Measurements from ENCODE around the gene BTBD8. TPM values are rescaled to one million over a fixed set of nuclear protein-coding genes. Genes with fewer than 3 reads are reported as not detected.

Gene BTBD8
- polyA plus RNA-seq, 12 donors = 1.9 to 4.4 (median 3.1) TPM; not detected in 1

DNA sequence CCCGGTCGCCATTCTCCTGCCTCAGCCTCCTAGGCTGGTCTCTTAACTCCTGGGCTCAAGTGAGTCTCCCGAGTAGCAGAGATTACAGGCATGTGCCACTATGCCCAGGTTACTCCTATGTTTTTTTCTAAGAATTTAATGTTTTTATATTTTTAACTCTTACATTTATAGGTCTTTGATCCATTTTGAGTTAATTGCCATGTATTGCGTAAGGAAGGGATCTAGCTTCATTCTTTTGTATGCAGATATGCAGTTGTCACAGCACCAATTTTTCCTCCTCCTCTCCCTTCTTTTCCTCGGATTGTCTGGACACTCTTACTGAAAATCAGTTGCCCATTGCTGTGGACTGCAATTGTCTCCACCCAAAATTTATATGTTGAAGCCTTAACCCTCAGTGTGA is 11.5 kb downstream of the BTBD8 start:
- DNase-seq = no peak

DNA sequence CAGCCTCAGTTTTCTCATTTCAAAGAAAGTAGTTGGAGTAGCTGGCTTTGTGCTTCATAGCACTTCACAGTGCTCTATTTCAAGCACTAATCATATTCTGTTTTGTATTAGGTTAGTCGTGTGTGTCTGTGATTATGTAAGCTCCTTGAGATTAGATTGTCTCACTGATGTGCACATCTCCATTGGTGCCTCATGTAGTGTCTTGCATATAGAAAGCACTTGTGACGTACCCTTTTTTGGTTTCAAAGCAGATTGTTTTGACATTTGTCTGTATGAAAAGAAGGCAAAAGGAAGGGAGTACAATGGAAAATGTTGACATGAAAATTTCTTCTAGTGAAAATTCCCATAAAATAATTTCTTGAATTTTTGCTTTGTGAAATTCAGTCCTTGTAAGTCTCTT is 13.9 kb downstream of the BTBD8 start:
- DNase-seq = no peak

DNA sequence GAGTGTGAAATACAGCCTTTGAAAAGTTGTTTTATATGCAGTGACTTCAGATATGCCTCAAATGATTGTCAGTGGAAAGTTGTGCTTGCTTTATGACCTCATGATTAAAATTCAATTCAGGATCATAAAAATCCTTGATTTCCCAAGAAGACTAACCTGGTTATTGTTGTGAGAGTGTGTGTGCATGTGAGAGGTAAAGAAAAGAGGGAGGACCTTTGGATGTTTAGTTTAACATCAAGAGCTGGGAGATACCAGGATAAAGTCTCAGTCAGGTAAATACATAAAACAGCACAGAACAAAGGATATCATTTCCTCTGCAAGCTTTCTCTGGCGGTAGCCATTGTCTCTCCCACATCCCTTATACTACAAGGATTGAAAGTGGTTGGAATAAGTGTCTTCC is 14.4 kb downstream of the BTBD8 start:
- DNase-seq = no peak

DNA sequence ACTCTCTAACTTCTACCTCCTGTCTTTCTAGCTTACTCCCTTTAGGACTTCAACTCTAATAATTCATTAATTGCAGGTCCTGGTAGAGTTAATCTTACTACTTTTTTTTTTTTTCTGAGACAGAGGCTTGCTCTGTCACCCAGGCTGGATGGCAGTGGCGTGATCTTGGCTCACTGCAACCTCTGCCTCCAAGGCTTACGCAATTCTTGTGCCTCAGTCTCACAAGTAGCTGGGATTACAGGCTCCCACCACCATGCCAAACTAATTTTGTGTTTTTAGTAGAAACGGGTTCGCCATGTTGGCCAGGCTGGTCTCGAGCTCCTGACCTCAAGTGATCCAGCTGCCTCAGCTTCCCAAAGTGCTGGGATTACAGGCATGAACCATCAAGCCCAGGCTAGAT is 15.7 kb downstream of the BTBD8 start:
- DNase-seq = no peak

GRCh38 chr1:92096317-92096716 is 16.2 kb downstream of the BTBD8 start:
- no peak for DNase-seq

GRCh38 chr1:92105546-92106081 is 25.5 kb downstream of the BTBD8 start:
- no peak for DNase-seq

GRCh38 chr1:92108631-92109030 is 28.5 kb downstream of the BTBD8 start:
- DNase-seq = no peak

- no peak for DNase-seq
Observed at GRCh38 chr1:92117526-92117925, 37.4 kb downstream of the BTBD8 start.

DNA sequence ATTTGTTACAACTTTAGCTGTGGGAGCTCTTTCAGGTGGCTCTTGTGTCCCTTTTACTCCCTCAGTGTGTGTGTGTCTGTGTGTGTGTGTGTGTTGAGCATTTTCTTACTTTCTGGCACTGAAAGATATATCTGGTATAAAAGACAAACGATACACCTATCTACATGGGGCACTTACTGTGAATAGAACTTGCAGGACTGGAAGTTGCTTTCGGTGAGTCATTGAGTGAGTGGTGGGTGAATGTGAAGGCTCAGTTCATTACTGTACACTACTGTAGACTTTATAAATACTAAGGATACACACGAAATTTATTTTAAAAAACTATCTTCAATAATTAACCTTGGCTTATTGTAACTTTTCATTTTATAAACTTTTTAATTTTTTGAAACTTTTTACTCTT is 38.7 kb downstream of the BTBD8 start:
- no peak for DNase-seq

- DNase-seq = peak; percentile 35
Observed at GRCh38 chr1:92123868-92124267, 43.7 kb downstream of the BTBD8 start.

DNA sequence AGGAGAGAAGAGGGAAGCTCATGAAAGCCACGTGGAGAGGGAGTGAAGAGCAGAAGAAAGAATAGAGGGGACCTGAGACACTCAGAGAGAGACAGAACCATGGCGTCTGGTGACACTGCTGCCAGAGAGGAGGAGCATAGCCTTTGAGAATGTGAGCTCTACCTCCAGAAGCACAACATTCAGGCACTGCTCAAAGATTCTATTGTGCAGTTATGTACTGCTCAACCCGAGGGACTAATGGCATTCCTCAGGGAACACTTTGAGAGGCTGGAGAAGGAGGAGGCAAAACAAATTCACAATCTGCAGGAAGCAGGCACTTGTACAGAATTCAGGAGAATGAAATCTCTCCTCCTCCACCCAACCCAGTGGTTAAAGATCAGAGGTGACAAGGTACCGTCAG is 45.1 kb downstream of the BTBD8 start:
- no peak for DNase-seq

GRCh38 chr1:92126088-92126487 is 45.9 kb downstream of the BTBD8 start:
- no peak for DNase-seq

- DNase-seq = no peak
Observed at GRCh38 chr1:92134331-92134730, 54.2 kb downstream of the BTBD8 start.

- no peak for DNase-seq
Observed at GRCh38 chr1:92136341-92136740, 56.2 kb downstream of the BTBD8 start.

DNA sequence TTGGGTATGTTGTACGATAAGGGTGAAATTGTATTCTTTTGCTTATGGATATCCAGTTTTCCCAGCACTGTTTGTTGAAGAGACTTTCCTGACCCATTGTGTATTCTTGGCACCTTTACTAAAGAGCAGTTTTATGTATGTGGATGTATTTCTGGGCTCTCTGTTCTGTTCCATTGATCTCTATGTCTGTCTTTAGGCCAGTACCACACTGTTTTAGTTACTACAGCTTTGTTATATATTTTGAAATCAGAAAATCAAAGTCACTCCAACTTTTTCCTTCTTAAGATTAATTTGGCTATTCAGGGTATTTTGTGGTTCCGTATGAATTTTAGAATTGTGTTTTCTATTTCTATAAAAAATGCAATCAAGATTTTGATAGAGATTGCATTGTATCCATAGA is 74.8 kb downstream of the BTBD8 start:
- DNase-seq = no peak

- no peak for DNase-seq
Observed at GRCh38 chr1:92159593-92159992, 79.4 kb downstream of the BTBD8 start.

- DNase-seq = no peak
Observed at GRCh38 chr1:92165389-92165788, 85.2 kb downstream of the BTBD8 start.

DNA sequence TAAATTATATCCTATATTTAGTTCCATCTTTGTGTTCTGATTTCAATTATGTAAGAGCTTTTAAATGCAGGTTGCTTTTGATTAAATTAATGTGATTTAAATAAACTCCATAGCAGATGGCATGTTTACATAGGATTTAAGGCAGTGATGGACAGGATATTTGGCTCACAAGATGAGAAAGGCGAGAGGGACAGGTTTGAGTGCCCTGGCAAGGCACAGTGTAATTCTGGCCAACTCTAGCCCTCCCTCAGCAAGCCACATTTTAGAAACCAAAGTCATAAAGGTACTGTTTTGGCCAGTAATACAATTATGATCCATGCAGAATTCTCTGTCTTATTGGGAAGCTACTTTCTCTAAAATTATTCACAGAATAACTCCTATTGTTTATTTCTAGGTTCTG is 87.0 kb downstream of the BTBD8 start:
- no peak for DNase-seq

DNA sequence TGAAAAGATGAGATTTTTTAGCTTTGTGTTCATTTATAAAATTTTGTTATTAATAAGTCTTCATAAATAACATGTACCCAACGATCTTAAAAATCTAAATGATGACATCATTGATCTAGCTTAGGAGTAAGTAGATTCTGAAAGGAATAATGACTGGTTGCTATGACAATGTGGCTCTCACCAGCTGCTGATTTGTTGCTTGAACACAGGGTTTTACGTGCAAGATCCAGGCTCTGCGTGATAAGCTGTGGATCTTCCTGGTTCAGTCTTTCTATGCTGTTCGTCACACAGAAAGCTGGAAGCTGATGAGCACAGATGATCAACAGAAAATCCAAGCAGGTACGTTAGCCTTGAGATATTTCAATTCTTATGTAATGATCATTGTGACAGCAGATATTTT is 88.5 kb downstream of the BTBD8 start:
- no peak for DNase-seq

GRCh38 chr1:92169214-92170005 is 89.3 kb downstream of the BTBD8 start:
- no peak for DNase-seq

DNA sequence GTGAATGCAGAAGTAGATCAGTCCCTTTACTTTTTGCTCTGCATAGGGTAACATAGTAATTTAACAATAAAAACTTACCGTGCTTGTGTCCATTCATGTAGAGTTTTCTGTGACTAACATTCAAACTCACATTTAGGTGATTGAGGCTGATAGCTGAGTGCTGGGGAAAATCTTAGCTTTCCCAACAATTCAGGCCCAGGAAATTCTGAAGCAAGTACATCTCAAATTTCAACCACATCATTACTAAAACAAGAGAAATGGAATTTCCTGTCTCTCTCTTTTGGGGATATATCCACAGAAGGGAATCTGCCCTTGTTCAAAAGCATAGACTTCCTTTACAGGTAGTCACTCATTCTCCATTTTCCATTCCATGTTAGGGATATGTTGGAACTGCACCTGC is 104.5 kb downstream of the BTBD8 start:
- DNase-seq = no peak

DNA sequence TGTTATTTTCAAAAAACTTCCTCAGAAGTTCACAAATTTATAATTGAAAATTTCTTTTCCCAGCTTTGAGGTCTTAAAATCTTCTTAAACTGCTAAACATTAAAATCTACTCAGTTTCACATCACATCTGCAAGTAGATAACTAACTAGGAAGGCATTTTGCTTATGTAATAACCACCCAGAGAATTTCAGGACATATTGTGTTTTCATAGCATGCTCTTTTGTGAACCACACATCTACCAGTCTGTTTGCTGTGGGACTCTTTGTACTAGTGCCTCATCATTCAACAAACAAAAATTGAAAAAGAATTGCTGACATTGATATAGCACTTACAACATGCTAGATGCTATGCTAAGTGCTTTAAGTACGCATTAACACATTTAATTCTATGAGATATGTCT is 105.9 kb downstream of the BTBD8 start:
- DNase-seq = no peak

DNA sequence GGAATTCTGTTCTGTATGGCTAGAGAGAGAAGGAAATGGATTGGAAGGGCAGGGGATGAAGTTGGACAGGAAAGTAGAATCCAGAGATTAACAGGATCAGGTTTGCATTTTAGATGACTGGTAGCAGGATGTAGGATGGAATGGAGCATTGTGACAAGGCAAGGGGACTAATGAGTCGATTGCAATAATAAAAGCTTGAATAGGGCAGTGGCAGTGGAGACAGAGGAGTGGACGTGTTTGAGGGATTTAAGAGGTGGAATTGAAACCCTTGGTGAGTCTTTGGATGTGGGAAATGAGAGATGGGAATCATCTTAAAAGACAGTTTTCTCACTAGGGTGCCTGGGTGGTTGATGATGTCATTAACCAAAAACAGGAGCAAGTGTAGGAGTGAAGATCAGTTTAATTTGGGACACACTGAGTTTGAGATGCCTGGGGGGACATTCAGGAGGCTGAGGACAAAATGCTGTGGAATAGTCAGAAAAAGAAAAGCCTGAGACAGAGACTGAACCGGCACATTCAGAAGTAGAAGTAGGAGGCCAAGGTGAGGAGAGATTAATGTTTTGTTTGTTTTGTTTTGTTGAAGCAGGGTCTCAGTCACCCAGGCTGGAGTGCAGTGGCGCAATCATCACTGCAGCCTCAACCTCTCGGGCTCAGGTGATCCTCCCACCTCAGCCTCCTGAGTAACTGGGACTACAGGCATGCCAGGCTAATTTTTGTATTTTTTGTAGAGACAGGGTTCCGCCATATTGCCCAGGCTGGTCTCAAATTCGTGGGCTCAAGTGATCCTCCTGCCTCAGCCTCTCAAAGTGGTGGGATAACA is 108.5 kb downstream of the BTBD8 start:
- DNase-seq = no peak

All from muscle of arm (tissue), 12 donors.